ENCODE results near the gene SFR1.
A peak's percentile ranks its signal among the peaks of the same experiment; 100 is the strongest.

The SFR1 gene, protein sequence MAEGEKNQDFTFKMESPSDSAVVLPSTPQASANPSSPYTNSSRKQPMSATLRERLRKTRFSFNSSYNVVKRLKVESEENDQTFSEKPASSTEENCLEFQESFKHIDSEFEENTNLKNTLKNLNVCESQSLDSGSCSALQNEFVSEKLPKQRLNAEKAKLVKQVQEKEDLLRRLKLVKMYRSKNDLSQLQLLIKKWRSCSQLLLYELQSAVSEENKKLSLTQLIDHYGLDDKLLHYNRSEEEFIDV

DNA sequence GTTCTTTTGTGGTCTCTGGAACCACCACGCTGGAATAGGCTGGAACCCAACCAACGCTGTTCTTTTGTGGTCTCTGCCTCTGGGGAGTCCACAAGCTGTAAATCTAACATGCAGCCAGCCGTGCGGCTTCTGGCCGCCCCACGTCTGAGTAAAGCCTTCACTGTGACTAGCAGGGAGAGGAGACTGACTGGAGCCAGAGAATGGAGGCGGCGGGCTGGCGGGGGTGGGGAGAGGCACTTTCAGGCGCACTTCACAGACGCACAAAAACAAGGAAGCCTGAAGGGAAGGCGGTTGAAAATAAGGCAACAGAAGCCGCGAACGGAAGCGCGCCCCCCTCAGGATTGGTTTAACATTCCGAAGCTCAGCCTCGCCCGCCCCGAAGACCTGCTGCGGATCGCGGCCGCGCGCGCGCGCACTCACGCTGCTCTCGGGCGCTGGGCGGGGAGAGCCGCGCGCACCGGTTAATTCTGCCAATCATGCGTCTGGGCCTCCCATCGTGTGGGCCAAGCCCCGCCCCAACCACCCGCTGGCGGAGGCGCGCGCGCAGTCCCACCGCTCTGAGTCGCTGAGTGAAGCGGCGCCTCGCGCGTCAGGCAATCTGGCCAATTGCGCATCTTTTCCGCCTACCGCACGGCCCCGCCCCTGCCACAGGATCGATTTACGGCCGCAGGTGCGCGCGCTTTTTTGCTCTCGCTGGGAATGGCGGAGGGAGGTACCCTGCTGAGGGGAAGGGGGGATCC is at the start of gene SFR1:
Gene SFR1, plus strand, starts transcription at position 687 of the 740 bp plus-strand sequence. Its CDS starts 13 bp downstream, at position 700.
- DNase-seq (ENCODE audit: low read depth): peak; percentile 99

DNA sequence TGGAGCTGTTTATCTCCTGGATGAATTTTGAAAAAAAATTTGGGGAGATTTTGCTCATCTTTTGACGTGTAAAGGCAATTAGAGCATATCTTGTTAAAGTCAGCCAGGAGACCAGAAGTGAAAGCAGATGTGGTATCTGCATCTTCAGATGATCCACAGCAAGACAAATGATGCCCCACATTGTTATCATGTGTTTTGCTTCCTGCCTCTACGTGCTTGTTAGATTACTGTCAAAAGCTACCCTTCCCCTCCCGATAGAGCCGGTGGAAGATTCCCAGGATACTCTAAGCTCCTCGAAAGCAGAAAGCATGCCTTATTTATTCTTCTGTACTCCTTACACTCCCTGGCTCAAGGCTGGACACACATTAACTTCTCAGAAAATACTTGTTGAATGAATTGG is 49.2 kb upstream of the SFR1 start:
- no peak for DNase-seq (ENCODE audit: low read depth)

DNA sequence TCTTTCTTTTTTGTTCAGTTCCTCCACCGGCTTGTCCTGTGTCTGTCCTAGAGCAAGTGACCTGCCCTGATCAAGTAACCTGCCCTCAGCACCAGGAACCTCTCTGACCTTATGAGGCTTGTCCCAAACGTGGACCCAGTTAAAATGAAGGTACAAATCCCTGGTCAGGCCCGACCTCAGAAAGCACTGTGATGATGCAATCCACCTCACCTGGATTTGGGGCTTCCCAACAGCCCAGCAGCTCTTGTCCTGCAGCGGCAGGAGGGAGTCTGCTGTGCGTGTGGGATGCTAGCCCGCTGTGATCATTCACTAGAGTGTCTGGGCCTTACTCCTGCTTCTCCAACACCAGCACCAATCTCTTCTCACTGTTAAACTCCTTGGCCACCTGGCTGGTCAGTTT is 47.5 kb upstream of the SFR1 start:
- DNase-seq (ENCODE audit: low read depth): no peak

DNA sequence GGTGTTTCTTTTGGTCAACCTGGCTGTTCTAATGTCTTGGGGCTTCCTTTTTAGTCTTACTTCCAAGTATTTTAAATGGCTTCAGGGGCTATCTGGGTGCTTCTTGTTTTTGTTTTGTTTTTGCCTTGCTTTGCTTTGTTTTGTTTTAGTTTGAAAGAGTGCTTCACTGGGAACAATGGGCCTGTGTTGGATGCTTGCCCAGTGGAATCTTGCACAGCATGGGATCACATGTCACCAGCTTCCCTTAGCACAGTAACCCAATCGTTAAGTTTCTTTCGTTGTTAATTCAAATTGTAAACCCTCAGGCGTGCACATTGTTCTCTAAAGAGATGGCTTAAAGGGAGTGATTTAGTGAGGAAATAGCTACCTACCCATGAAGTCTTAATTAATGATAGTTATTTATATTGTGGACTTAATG is 45.2 kb upstream of the SFR1 start:
- no peak for DNase-seq (ENCODE audit: low read depth)

DNA sequence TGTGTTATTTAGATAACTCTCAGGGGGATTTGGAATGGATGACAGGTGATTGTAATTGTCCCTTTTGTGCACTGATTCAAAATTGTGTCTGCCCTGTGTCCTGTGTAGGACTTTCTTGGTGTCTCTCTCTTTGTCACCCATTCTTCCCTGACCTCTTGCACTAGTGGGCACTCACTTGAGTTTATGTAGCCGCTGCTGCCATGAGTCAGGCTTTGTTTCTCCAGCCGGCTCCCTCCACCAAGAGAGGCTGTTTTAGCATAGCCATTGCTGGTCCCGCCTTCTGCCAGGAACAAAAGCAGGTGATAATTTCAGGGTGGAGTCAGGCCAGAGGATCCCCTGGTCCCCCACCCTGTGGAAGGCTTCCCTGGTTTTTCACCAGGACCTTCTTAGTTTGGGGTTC is 44.7 kb upstream of the SFR1 start:
- no peak for DNase-seq (ENCODE audit: low read depth)

DNA sequence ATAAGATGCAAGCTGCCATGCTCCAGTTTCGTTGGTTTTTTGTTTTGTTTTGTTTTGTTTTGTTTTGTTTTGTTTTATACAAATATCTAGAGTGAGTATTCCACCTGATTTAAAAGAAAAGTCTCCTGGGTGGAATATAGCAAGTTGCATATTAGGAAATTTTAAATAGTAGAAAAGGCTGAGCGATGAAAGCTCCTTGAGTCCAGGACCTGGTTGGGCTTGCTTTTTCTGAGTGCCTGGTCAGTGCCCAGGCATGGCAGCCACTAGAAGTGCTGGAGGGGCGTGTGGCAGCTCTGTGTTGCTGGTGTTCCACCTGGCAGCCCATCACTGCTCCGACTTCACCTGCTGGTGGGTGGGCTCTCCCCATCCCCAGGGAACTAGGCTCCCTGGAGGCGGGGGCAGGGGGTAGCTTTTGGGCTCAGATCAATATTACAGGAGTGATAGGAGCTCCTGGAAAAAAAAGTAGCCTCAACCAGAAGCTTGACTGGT is 44.3 kb upstream of the SFR1 start:
- DNase-seq (ENCODE audit: low read depth): no peak

DNA sequence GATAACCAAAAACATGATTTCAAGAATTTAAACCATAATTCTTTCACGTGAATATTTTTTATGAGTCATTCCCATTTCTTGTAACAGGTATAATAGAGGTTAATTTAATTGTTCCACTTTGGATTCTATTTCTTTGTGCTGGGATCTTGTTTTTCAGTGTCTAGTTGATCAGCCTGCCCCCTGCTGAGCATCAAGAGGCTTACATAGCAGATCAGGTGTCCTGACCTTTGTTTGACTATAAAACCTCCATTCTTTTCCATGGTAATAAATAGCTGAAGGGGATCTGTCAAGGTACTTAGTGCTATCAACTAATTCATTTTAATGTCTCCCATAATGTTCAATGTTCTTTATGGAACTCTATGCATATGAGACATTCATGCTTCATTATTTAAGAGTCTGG is 41.2 kb upstream of the SFR1 start:
- no peak for DNase-seq (ENCODE audit: low read depth)

DNA sequence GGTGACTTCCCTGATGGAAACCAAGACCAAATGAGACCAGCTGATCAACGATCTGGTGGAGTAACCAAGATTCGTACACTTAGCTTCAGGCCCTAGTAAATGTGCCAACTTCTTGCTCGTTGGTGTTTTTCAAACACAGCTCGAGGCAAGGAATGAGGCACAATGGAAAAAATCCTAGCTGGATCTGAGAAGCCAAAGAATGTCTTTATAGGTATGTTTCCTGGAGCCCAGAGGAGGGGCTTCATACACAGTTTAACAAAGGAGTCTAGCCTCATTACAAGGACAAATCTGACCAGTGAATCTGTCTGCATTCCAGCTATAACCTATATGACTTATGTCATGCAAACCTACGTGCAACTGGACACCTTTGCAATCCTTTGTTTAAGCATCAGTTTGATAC is 40.0 kb upstream of the SFR1 start:
- DNase-seq (ENCODE audit: low read depth): no peak

DNA sequence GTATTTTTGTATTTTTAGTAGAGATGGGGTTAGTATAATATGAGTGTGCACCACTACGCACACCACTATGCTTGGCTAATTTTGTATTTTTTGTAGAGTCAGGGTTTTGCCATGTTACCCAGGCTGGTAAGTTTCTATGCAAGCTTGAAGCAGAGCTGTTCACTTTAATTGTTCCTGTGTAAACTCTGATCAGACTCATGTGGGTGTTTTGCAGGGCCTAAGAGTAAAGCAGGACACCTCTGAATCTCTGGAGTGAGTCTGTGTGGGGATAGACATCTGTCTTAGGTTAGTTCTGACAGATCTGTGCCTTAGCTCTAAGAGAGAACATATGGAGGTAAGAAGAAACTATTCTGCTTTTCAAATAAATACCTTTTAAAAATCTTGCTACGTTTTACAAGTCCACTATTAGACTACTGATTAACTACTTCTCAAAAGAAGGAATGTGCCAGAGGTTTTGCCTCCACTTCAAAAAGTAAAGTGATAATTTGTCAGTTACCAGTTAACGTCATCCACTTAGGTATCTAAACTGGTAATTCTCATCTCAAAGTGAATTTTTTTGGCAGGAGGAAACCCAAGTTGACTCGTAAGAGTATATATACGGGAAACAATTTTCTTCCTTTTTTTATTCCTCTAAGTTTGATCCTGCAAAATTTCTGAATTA is 37.4 kb upstream of the SFR1 start:
- DNase-seq (ENCODE audit: low read depth): no peak

DNA sequence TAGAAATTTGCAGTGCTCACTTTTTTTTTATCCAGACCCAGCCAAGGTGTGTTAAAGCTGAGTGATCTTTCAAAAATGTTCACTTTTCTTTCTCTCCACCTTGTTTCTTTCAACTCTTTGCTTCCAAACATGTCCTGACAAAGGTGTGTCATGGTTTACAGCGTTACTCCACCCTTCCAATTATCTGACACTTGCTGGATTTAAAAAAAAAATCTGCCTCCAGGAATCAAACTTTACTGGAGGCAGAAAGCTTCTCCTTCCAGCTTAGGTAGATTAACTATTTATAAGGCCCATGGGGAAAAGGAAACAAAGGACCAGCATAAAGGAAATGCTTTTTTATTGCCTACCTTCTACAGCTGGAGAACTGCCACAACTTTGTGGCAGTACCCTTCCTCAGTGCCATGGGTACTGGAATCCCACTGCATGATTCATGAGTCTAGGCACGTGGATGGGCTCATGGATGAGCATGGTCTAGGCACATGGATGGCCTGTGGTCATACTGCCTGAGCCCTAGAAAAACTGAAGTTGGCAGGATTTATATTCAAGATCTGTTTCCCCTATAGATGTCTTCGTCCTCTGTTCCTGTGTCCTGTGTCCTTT is 36.1 kb upstream of the SFR1 start, which contains the start of gene COL17A1:
Gene COL17A1, minus strand, starts transcription at position 80 of the 600 bp plus-strand sequence. CDS start 5,207 bp downstream, outside the sequence.
- no peak for DNase-seq (ENCODE audit: low read depth)

DNA sequence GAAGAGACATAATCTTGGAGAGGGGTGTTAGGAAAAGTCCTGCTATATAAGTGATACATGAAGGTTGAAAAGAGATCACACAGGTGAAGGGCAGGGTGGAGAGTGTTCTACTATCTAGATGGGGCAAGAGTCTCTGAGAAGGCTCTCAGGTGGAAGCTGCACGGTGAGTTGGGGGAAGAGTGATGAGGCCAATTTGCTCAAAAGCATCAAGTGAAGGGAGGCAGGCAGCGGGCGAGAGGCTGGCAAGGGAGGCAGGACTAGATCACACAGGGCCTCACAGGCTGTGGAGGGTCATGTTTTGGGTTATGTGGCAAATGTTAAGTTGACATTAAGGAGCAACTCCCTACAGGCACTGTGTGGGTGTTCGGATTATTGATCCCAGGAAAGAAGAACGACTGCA is 33.7 kb upstream of the SFR1 start:
- DNase-seq (ENCODE audit: low read depth): no peak

DNA sequence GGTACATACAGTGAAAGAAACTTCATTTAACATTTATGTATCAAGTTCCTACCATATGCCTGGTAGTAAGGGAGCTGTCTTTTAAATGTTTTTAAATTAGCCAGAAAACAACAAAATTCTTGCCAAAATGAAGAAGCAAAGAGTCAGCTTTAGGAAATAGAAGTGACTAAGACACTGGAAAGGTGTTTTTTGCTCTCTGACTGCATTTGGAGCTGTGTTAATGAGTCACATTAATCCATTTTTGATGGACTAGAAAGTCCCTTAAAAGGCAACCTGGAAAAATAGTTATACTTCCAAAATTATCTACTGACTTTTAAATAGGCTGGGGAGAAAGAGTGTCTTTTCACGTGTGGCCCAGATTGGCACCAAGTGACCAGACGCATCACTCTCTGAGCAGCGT is 32.4 kb upstream of the SFR1 start:
- DNase-seq (ENCODE audit: low read depth): no peak

DNA sequence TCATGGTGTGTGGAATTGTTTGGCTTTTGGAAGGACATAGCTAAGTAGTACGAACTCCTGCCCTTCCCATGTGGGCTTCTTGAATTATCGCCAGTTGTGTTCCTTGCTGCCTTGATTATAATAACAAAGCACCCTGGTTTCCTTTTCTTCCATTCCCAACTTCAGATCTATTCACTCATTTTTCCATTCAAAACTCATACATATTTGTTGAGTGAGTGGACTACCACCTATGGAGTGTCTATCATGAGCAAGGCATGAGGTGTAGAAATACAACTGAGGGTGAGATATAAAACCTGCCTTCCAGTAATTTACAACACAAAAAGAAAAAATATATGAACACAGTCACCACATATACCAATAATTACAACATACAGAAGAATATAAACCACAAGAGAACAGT is 31.4 kb upstream of the SFR1 start:
- DNase-seq (ENCODE audit: low read depth): no peak

DNA sequence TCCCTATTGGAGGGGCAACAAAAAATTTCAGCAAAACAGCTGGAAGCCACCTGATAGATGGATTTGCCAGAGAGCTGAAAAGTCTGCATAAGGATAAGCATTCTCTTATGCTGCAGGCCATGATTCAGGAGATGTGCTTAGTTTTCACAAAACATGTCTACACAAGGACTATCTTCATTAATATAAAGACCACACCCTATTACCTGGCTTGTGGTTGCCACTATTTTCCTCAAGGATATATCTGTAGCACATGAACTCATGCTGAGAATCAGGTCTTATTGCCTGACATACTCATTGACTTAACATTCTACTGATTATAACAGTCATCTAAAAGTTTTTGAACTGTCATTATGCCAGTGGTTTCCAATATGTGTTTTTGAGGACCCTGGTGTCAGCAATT is 29.2 kb upstream of the SFR1 start:
- DNase-seq (ENCODE audit: low read depth): no peak

DNA sequence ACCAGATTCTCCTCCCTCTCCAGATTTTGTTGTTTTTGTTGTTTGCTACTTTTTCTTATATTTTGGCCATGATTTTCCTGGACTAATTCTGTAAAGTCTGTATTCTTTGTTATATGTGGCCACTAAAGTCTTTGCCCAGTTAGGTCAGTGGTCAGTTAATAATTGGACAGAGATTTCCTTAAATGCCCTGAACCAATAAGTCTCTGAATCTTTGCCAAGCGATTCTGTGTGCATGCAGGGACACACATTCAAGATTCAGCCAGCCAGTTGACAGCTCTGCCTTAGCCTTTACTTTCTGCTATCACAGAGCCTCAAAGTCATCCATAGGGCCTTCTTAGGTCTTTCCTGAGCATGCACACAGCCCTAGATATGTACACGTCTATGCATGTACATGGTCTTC is 25.3 kb upstream of the SFR1 start:
- no peak for DNase-seq (ENCODE audit: low read depth)

DNA sequence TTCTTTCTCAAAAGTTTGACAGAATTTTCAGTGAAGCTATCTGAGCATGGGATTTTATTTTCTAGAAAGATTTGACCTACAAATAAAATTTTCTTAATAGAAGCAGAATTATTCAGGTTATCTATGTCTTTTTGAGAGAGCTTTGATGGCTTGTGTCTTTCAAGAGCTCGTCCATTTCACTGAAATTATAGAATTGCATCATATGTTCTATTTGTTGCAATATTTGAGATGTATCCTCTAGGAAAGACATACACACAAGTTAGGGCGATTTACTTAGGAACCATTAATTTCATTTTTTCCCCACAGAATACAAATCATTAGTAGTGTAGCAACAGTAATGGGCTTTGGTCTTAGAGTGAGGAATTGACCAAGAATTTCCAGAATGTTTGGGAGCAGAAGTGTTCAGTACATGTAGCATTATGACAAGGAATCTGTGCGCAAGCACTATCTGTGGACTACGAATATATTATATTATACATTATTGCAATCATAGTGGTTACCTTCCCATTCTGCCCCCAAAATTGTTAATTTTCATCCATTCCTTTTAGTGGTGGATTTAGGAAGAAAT is 23.5 kb upstream of the SFR1 start:
- no peak for DNase-seq (ENCODE audit: low read depth)

DNA sequence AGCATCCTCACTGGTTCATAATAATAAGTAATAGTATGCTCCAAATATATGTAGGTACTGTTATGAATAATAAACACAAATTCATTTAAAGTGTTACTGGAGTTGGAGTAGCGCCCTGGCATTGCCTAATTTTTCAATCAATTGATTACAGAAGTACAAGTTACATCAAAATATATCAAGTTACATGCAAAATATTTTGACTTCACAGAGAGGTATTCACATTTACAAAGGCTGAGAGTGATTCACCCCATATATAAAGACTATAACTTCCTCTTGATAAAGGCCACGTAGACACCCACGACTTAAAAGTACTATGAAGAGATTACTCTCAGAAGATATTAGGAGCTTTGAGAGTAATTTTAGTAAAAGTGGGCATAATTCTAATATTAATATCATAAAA is 22.7 kb upstream of the SFR1 start:
- no peak for DNase-seq (ENCODE audit: low read depth)

DNA sequence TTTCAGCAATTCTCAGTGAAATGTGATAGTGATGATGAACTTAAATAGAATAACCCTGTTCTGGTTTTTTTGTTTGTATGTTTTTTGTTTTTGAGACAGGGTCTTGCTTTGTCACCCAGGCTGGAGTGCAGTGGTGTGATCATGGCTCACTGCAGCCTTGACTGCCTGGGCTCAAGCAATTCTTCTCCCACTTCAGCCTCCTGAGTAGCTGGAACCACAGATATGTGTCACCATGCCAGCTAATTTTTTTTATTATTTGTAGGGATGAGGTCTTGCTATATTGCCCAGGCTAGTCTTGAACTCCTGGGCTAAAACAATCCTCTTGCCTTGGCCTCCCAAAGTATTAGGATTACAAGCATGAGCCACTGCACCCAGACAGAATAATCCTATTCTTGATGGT is 22.0 kb upstream of the SFR1 start:
- DNase-seq (ENCODE audit: low read depth): no peak

DNA sequence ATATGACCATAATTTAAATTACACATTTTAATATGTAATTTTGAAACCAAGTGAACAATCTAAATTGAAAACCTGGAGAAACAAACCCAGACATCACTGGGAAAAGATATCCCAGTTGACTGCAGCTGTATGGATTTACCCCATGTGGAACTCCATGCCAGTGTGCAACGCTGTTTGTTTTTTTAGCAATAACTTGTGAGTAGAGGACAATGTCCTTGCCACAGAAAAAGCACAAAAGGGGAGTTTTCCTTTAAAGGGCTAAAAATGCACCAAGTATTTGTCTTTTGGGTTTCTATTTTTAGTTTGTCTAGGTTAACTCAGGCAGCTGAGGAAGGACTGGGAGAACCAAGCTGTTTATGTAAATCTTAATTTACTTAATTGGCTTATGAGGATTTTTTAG is 21.2 kb upstream of the SFR1 start:
- no peak for DNase-seq (ENCODE audit: low read depth)

DNA sequence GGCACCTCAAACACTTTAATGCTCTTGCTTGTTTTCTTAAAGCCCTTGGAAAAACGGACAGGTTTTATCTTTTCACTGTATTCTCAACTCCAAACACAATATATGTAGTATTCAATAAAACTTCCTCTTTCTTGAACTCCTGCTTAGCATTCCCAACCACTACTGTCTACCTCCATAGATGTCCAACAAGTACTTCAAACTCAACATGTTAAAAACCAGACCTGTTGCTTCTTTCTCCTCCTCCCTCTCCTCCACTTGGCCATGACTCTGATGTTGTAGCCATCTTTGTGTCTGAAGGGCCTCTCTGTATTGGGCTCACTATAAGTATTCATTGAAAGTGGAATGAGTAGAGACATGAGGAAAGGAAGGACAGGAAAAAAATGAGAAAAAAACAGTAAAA is 20.1 kb upstream of the SFR1 start:
- DNase-seq (ENCODE audit: low read depth): no peak

DNA sequence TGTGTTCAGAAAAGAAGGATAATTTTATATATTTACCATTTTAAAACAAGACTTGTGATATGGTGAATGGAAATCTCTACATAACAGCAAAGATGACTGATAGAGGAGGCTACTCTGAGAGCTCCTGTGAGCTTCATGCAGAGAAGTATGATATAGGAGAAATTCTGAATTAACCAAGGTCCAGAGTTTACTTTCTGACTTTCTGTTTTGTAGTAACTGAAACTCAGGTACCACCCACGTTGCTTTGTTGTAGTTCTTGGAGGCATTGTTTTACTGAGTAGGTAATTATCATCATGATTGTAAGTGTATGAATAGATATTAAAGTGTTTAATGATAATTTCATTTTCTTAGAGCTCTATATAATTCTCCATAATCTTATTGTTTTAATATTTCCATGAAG is 18.0 kb upstream of the SFR1 start:
- no peak for DNase-seq (ENCODE audit: low read depth)

DNA sequence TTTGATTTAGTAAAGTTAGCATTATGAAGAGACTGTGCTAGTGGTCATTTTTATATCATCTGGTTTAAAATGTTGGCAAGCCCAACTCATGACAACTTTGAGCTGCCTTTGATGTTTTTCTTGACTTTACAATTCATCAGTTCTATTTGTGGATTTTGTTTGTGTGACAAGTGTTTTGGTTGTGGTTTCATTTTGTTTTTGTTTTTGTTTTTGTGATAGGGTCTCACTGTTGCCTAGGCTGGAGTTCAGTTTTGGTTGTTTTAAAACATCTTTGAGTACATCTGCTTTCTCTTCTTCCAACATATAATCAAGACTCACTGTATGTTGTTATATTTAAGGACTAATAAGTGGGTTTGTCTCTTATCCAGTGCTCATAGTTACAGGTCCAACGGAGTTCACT is 17.6 kb upstream of the SFR1 start:
- no peak for DNase-seq (ENCODE audit: low read depth)
